HG03135 (cell line): Measurements from ENCODE around the gene TMEM150A.
"Not testable (repeated sequence)": the region's sequence is repeated elsewhere in the genome, so short reads cannot be mapped to it uniquely, and the experiment has no call there.

Source experiments
- ATAC-seq: cut with Tn5 transposase; IDR thresholded peaks from one replicate; pipeline ENCODE4 v1.9.1; 2021; ENCODE audit warnings: mild to moderate bottlenecking, moderate library complexity; ENCODE audit not compliant: unreplicated experiment

The TMEM150A gene

DNA sequence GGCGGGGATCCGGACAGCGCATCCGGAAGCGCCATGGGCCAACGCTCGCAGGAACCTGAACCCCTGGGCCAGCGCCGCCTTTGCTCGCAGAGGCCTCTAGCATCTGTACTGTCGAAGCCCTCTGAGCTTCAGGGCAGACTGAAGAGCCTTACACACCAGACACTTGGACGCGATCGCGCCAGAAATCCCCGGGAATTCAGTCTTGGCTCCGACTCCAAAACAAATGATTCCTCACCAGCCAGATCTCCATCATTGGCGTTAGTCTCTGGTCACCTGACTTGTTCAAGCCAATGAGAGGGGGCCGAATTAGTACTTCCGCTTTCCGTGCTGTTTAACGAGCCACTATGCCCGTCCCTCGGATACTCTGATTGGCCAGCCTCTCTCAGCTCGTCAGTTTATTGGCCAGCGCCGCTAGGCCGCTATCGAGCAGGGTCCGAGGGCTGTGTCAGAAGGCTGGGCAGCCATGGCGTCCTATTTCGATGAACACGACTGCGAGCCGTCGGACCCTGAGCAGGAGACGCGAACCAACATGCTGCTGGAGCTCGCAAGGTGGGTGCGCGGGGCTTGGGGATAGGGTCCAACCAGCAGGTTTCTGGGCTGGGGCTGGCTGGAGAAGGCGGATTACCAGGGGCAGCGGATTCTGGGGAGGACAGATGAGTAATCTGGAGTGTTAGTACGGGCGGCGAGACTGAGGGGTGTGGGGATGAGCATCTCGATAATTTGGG lies 7.0 kb downstream of the TMEM150A start, which contains the start of gene RNF181:
Gene RNF181, plus strand, starts transcription at position 445 of the 725 bp plus-strand sequence. Its CDS starts 19 bp downstream, at position 464.
- peak; percentile 98 for ATAC-seq

- ATAC-seq = peak; percentile 1
Measured at GRCh38 chr2:85594715-85595300, 7.7 kb downstream of the TMEM150A start.

DNA sequence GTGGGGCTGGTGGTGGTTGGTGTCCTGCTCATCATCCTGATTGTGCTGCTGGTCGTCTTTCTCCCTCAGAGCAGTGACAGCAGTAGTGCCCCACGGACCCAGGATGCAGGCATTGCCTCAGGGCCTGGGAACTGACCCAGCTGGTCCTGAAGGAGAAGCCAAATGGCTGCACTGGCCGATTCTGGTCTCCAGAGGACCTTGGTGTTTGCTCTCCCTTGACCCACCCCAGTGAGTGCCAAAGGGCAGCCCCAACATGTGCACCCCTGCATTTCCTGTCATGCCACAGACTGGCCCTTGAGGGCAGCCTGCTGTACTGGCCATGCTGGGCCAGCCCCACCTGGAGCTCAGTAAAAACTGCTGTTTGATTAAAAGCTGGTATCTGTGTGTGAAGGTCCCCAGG lies 9.5 kb downstream of the TMEM150A start:
- no peak for ATAC-seq

- ATAC-seq = not testable (repeated sequence)
Measured at GRCh38 chr2:85592299-85592698, 10.2 kb downstream of the TMEM150A start.

DNA sequence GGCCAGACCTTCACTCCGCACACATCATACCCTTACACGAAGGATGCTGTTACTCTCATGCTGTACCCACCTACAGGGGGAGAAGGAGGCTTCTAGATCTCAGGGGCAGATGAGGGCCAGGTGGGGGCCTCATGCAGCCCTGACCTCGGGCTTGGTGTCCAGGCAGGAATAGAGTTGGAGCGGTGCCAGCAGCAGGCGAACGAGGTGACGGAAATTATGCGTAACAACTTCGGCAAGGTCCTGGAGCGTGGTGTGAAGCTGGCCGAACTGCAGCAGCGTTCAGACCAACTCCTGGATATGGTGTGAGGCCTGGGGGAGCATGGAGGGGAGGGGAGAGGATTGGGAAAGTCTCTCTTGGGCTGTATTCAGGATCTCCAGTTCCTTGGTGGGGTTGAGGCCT lies 10.9 kb downstream of the TMEM150A start:
- no peak for ATAC-seq

DNA sequence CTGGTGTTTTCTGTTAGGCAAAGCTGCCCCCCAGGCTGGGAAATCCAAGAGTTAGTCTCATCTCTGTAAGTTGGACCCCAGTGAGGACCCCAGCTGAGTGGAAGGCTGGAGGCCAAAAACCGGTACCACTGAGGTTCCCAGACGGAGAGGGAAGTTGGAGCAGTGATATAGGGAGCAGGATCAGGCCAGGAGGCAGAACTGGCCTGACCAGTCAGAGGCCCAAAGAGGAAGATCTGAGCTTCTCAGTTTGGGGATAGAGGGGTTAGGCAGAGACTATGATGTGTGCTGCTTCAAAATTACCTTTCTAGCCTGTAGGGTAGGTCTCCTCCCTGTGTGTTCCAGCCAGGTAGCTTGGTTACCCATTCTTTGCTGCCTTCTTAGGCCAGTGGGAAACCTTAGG lies 11.5 kb downstream of the TMEM150A start:
- no peak for ATAC-seq

DNA sequence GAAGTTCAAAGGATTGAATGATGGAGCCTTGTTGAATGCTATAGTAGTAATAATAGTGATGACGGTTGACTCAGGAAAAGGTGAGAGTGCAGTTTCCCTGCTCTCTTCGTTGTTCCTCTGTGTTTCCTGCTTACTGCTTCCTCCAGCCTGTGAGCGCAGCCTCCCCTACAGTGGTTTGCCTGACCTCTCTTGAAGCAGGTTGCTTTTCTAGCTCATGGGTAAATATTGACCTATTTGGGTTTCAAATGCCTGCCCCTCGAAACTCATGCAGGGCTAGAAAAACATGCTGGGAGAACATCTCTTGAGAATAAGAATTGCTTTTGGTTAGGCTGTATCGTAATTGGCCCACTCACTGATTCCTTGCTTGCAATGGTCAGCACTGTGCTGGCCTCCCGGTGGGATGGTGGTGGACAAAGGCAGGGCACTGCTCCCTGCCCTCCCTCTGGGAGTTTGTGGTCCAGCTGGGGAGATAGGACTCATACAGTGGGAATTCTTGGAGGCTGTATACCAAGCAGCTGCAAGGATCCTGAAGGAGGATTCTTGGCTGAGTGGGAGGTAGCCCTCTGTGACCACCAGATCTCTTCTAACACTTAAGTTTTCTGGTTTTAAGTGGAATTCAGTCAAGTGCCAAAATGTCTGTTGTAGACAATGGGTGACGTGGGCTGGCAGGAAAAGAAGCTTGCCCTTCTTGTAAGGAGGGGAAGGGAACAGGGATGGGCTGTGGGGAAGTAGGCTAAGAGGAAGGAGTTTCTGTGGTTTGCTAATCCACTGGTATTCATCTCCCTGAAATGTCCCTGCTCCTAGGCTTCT lies 12.3 kb downstream of the TMEM150A start:
- no peak for ATAC-seq

DNA sequence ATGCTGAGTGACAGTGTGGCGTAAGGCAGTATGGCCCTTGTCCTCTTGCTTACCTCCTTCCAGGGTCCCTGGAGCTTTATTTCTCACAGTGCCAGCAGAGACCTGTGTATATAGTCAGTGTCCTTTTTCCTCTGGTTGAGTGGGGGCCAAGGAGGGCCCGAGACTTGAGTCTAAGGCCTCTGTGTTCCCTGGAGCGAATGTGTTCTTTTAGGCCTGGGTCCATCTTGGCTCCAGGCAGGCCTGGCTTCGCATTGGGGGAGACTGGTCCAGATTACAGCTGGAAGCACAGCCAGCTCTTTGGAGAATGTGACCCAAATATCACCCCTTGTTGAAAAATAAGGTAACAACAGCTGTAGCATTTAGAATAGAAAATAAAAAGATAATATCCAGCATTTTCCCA lies 13.3 kb downstream of the TMEM150A start:
- no peak for ATAC-seq

GRCh38 chr2:85588645-85589044 lies 13.9 kb downstream of the TMEM150A start:
- ATAC-seq = no peak

- ATAC-seq = no peak
Measured at GRCh38 chr2:85588236-85588635, 14.3 kb downstream of the TMEM150A start.

DNA sequence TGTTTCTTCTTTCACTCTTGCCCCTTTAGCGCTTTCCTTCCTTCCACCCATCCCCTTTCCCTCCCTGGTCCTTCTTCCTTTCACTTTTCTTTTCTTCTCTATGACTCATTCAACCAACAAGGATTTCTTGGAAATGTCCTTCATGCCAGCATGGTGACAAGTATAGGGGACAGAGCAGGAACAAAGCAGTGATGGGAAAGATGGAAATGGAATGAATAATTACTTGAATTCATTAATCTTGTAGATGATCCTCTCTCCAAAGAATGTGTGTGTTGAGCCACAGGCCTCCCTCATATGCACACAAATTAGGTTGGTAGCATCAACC lies 16.8 kb downstream of the TMEM150A start:
- ATAC-seq = no peak

GRCh38 chr2:85584857-85585780 lies 17.4 kb downstream of the TMEM150A start:
- peak; percentile 43 for ATAC-seq

DNA sequence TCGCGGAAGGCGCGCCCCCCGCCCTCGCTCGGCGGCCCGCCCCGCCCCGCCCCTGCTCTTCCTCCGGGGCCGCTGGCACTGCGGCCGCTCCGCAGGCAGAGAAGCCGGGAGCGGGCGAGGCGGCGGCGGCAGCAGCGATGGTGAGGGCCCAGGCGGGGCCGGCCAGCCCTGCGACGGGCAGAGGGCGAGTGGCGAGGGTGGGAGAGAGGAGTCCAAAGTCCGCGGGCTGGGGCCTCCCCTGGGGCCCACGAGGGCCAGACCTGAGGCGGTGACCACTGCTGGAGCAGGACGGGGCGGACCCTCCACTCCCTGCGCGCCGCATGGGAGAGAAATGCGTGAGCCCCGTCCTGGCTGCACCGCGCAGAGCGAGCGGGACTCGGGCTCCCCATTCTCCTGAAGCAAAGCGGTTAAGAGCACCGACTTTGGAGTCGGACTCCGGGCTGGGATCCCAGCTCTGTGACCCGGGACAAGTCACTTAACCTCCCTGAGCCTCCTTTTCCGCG lies 18.1 kb downstream of the TMEM150A start, which contains the start of gene VAMP5:
Gene VAMP5, plus strand, starts transcription at position 78 of the 503 bp plus-strand sequence. Its CDS starts 60 bp downstream, at position 138.
- ATAC-seq = peak; percentile 27

DNA sequence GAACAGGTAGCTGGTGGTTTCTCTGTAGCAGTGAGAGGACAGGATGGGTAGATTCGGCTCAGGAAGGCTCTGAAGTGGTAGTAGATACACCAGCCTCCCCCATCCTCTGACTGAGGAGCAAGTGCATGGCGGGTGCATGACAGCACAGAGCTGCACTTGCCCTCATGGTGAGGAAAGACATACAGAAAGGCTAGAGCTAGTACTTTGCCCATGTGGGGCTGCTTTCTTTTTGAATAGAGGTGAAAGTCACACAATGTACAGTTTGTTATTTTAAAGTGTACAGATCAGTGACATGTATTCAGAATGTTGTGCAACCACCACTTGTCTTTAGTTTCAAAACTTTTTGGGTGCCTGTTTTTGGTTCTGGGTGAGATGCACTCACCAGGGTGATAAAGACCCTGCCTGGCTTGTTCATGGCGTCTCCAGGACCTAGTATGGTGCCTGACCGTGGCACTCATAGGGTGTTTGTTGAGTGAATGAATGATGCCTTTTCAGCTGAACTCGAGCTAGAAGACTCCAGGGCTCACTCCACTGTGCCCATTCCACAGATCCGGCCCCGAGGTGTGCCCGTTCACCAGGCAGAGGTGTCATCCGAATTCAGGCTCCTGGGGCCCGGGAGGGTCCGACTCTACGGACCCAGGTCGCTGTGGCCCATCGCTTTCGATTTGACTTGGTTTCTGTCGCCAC lies 18.7 kb downstream of the TMEM150A start:
- ATAC-seq = peak; percentile 59

DNA sequence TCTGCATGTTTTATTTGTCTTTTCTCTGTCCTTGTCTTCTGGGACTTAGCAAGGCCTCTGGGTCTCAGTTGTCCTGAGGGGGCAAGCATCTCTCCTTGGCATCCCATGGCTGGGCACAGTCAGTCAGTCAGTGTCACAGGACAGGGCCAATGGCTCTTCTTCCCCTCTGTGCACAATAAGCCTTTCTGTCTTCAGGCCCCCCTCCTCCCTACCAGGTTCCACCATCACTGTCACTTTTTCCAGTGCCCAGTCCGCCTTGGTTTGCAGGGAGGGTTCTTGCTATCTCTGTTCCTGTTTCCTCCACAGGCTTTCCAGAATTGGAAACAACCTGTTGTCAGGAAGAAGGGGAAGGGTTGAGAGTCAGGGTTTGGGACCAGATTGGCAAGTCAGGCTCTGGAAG lies 20.0 kb downstream of the TMEM150A start:
- no peak for ATAC-seq

GRCh38 chr2:85580206-85580605 lies 22.3 kb downstream of the TMEM150A start:
- ATAC-seq = no peak

DNA sequence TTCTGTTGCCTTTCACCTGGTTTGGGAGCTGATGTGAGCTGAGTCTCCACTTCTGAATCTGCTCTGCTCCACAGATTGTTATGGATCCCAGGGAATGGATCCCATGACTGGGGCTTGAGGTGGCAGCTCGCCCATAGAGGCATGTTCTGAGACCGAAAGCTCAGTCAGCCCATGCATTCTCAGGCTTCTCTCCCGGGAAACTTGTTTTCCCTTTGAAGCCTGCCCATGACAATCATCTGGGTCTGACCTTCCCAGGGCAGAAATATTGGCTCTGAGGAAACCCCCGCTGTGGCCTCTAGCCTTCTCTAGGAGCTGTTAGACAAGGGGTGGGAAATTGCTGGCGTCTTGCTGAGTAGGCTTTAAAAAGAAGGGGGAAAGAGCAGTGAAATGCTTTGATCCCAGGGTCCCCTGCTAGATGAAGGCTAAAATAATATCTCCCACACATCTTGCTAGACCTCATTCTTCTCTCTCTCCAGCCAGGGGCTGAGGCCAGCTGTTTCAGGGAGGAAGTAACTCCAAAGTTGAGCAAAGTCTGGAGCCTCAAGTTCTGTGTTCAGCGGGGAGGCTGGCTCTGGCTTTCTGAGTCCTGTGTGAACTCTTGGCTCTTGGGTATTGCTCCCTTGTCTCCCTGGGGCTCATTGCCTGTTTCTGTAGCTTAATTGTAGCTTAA lies 23.1 kb downstream of the TMEM150A start:
- no peak for ATAC-seq

- no peak for ATAC-seq
Measured at GRCh38 chr2:85578243-85579180, 24.0 kb downstream of the TMEM150A start.
